OCI-LY1 (cell line): ENCODE results near the gene DENND5B.
"Not testable (repeated sequence)": the region's sequence is repeated elsewhere in the genome, so short reads cannot be mapped to it uniquely, and the experiment has no call there.

ENCODE experiments used
- H2AFZ ChIP-seq: fragments of 200-600 bp; sonication (generic), shearing (Covaris generic); 2 replicates; pipeline ENCODE4 v1.6.0; 2014; ENCODE audit warnings: antibody characterized with exemption, mild to moderate bottlenecking, low read length
- H3F3A ChIP-seq: fragments of 200-600 bp; sonication (generic), shearing (Covaris generic); 2 replicates; pipeline ENCODE4 v1.6.0; 2014; ENCODE audit warnings: mild to moderate bottlenecking, antibody characterized with exemption, low read length, moderate library complexity; ENCODE audit not compliant: insufficient read depth
- H3K27ac ChIP-seq: fragments of 200-600 bp; sonication (generic); 2 replicates; pipeline ENCODE4 v1.5.1; 2014; ENCODE audit warnings: low read length, mixed run types, mild to moderate bottlenecking, low read depth; ENCODE audit not compliant: poor library complexity, severe bottlenecking
- H3K27me3 ChIP-seq: fragments of 200-600 bp; sonication (generic); 2 replicates; pipeline ENCODE4 v1.6.0; 2014; ENCODE audit warnings: antibody characterized with exemption, mild to moderate bottlenecking, low read length, moderate library complexity; ENCODE audit not compliant: insufficient read depth
- H3K36me3 ChIP-seq: fragments of 200-600 bp; sonication (generic); 2 replicates; pipeline ENCODE4 v1.6.1; 2014; ENCODE audit warnings: mild to moderate bottlenecking, antibody characterized with exemption, low read length, moderate library complexity, mixed read lengths; ENCODE audit not compliant: insufficient read depth
- H3K4me1 ChIP-seq: fragments of 200-600 bp; sonication (generic); 2 replicates; pipeline ENCODE4 v1.5.1; 2014; ENCODE audit warnings: mild to moderate bottlenecking, low read length, moderate library complexity; ENCODE audit not compliant: insufficient read depth, severe bottlenecking
- H3K4me2 ChIP-seq: fragments of 200-600 bp; sonication (generic), shearing (Covaris generic); 2 replicates; pipeline ENCODE4 v1.6.1; 2014; ENCODE audit warnings: low read length
- H3K4me3 ChIP-seq: fragments of 200-600 bp; sonication (generic); 2 replicates; pipeline ENCODE4 v1.5.1; 2014; ENCODE audit warnings: low read length, low read depth, mild to moderate bottlenecking, mixed read lengths; ENCODE audit not compliant: poor library complexity, severe bottlenecking
- H3K79me2 ChIP-seq: fragments of 200-600 bp; shearing (Covaris generic); 2 replicates; pipeline ENCODE4 v1.6.1; 2016; ENCODE audit warnings: mixed run types, low read length, mixed read lengths; ENCODE audit not compliant: insufficient read depth
- H3K9ac ChIP-seq: fragments of 200-600 bp; sonication (generic), shearing (Covaris generic); 2 replicates; pipeline ENCODE4 v1.6.1; 2014; ENCODE audit warnings: mild to moderate bottlenecking, low read length, mixed read lengths
- H3K9me2 ChIP-seq: fragments of 200-600 bp; sonication (generic), shearing (Covaris generic); 2 replicates; pipeline ENCODE4 v1.6.1; 2014; ENCODE audit warnings: low read depth, mild to moderate bottlenecking, low read length, mixed read lengths
- H3K9me3 ChIP-seq: fragments of 200-600 bp; shearing (Covaris generic); 2 replicates; pipeline ENCODE4 v1.6.1; 2014; ENCODE audit warnings: low read length, mixed read lengths
- H4K20me1 ChIP-seq: fragments of 200-600 bp; sonication (generic), shearing (Covaris generic); 2 replicates; pipeline ENCODE4 v1.6.0; 2016; ENCODE audit warnings: mild to moderate bottlenecking, low read length; ENCODE audit not compliant: insufficient read depth
- CTCF ChIP-seq: fragments of 200-600 bp; sonication (generic), shearing (Covaris generic); IDR thresholded peaks from 2 replicates; pipeline ENCODE4 v1.5.1; 2017; ENCODE audit warnings: mild to moderate bottlenecking, antibody characterized with exemption, low read length, moderate library complexity, mixed read lengths
- EZH2 ChIP-seq: fragments of 200-600 bp; sonication (generic), shearing (Covaris generic); IDR thresholded peaks from 2 replicates; pipeline ENCODE4 v1.8.0; 2017; ENCODE audit warnings: borderline replicate concordance, mixed run types, mild to moderate bottlenecking, antibody characterized with exemption, low read length, moderate library complexity, mixed read lengths

DENND5B gene

GRCh38 chr12:31386364-31386777, 204.6 kb downstream of the DENND5B start:
- Histone ChIP-seq H3F3A (no peaks in the 10 kb centered on the region; the same call in 1 of the 2 replicates), H3K27ac (no peak overlapping the region), H3K27me3 (no peaks in the 10 kb centered on the region), H3K4me3 (no peak overlapping the region), H3K36me3 (peaks cover 18% of the 10 kb centered on the region), H3K9me2 (no peaks in the 10 kb centered on the region), H3K79me2 (no peaks in the 10 kb centered on the region), H2AFZ (no peak overlapping the region), H3K9me3 (no peaks in the 10 kb centered on the region; the same call in 1 of the 2 replicates), H3K4me2 (no peak overlapping the region), H3K4me1 (no peaks in the 10 kb centered on the region), H3K9ac (no peak overlapping the region), H4K20me1 (no peaks in the 10 kb centered on the region)
- TF ChIP-seq EZH2 (no peak), CTCF (no peak)

- H3K36me3 ChIP-seq, H3F3A ChIP-seq, H3K4me2 ChIP-seq, H3K79me2 ChIP-seq, H3K9ac ChIP-seq, H4K20me1 ChIP-seq, H2AFZ ChIP-seq, H3K4me3 ChIP-seq, H3K27ac ChIP-seq, H3K9me3 ChIP-seq, H3K4me1 ChIP-seq, H3K9me2 ChIP-seq, H3K27me3 ChIP-seq: not testable (repeated sequence)
Observed at GRCh38 chr12:31377210-31377609, 213.7 kb downstream of the DENND5B start.

GRCh38 chr12:31375422-31375821, 215.5 kb downstream of the DENND5B start:
- not testable (repeated sequence) for H2AFZ ChIP-seq, H3K36me3 ChIP-seq, H3K79me2 ChIP-seq, H3K4me1 ChIP-seq, H3F3A ChIP-seq, H3K9ac ChIP-seq, H3K27ac ChIP-seq, H3K9me3 ChIP-seq, H4K20me1 ChIP-seq, H3K9me2 ChIP-seq, H3K4me3 ChIP-seq, H3K4me2 ChIP-seq, H3K27me3 ChIP-seq

- no peak overlapping the region for H3K4me2 ChIP-seq
Observed at GRCh38 chr12:31371256-31371620, 219.7 kb downstream of the DENND5B start.

More at GRCh38 chr12:31371256-31371620, 219.7 kb downstream of the DENND5B start:
- Histone ChIP-seq H3K27me3 (no peaks in the 10 kb centered on the region), H2AFZ (no peak overlapping the region), H3K9me3 (no peaks in the 10 kb centered on the region), H3K9me2 (no peaks in the 10 kb centered on the region), H3K79me2 (no peaks in the 10 kb centered on the region), H3K4me1 (peaks cover 10% of the 10 kb centered on the region), H3K9ac (no peak overlapping the region), H3K36me3 (no peaks in the 10 kb centered on the region), H4K20me1 (no peaks in the 10 kb centered on the region), H3K27ac (no peak overlapping the region), H3K4me3 (no peak overlapping the region), H3F3A (no peaks in the 10 kb centered on the region)
- TF ChIP-seq CTCF = no peak
- no peak for TF ChIP-seq EZH2
